ENCODE results near the gene GSK3B.

The GSK3B gene

DNA sequence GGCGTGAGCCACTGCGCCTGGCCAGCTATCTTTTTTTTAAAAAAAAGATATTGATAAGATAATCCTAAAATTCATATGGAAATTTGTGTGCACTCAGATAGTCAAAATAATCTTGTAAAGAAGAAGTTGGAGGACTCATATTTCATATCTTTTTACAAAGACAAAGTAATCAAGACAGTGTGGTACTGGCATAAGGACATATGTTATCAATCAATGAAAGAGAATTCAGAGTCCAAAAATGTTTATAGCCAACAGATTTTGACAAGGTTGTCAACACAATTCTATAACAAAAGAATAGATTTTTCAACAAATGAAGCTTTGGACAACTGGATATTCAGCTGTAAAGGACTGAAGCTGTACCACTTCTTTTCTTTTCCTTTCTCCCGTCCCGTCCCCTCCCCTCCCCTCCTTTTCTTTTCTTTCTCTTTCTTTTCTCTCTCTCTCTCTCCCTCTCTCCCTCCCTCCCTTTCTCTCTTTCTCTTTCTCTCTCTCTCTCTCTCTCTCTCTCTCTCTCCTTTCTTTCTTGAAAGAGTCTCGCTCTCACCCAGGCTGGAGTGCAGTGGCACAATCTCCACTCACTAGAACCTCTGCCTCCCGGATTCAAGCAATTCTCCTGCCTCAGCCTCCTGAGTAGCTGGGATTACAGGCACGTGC is 126.8 kb downstream of the GSK3B start:
- no peak for TF ChIP-seq CTCF (IDR thresholded peaks at IDR 0.05; ENCODE audit: low read depth, low read length, missing control alignments)
- no peak for DNase-seq (ENCODE audit: low read depth)
- no peak overlapping the region for H3K4me3 ChIP-seq (ENCODE audit: low read depth, low read length)
- in situ Hi-C loops (cut with HindIII; ENCODE audit: low sequenced_read_pairs): no loop called here

DNA sequence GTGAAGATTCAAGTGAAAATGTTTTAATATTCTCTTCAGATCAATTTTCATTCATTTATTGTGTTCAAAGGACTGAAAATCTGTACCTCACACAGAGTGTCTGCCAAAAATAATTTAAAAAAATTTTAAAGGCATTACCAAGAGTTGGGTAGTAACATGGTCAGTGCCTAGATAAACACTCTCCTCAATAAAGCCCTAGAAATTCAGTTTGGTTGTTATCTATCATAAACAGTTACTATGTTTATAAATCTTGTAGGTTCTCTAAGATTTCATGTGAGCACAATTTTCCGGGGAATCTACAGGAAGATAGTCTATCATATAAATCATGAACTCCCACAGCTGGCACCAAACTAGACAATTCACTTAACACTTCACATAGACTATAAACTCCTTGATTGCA is 128.6 kb downstream of the GSK3B start:
- TF ChIP-seq CTCF (IDR thresholded peaks at IDR 0.05; ENCODE audit: low read depth, low read length, missing control alignments): no peak
- in situ Hi-C loops (cut with HindIII; ENCODE audit: low sequenced_read_pairs): no loop called here
- H3K4me3 ChIP-seq (ENCODE audit: low read depth, low read length): no peak overlapping the region
- no peak for DNase-seq (ENCODE audit: low read depth)

DNA sequence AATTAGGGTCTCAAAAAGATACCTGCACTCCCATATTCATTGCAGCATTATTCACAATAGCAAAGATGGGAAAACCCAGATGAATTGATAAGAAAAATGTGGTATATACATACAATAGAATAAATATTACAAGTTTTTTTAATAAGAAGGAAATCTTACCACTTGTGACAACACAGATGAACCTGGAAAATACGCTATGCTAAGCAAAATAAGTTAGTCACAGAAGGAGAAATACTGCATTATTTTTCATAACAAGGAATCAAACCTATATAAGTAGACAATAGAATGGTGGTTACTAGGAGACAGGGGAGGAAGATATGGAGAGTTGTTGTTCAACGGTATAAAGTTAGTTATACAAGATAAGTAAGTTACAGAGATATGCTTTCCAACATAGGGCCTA is 130.0 kb downstream of the GSK3B start:
- no peak for DNase-seq (ENCODE audit: low read depth)
- H3K4me3 ChIP-seq (ENCODE audit: low read depth, low read length): no peak overlapping the region
- no peak for TF ChIP-seq CTCF (IDR thresholded peaks at IDR 0.05; ENCODE audit: low read depth, low read length, missing control alignments)
- in situ Hi-C loops (cut with HindIII; ENCODE audit: low sequenced_read_pairs): no loop called here

DNA sequence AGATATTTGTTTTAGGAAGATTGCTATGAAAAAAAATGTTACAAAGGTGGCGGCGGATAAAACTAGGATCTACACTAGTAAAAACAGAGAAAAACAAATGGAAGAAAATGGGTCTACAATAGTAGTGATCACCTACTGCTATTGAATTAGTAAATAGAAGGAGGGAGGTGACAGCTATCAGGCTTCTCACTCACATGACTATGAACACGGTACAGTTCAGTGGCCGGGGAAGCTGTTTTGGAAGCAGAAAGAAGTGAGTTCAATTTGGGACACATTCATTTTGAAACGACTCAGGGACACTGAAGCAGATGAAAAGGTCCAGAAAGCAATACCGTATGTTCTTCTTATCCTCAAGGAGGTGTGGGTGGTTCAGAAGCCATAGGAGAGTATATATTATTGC is 138.3 kb downstream of the GSK3B start:
- no peak overlapping the region for H3K4me3 ChIP-seq (ENCODE audit: low read depth, low read length)

GRCh38 chr3:119950666-119951325 is 143.5 kb downstream of the GSK3B start:
- DNase-seq (ENCODE audit: low read depth): no peak
- no peak overlapping the region for H3K4me3 ChIP-seq (ENCODE audit: low read depth, low read length)
- no peak for TF ChIP-seq CTCF (IDR thresholded peaks at IDR 0.05; ENCODE audit: low read depth, low read length, missing control alignments)
- in situ Hi-C loops (cut with HindIII; ENCODE audit: low sequenced_read_pairs): no loop called here

More for the DNA sequence above, 138.3 kb downstream of the GSK3B start:
- TF ChIP-seq CTCF (IDR thresholded peaks at IDR 0.05; ENCODE audit: low read depth, low read length, missing control alignments): no peak
- no peak for DNase-seq (ENCODE audit: low read depth)
- in situ Hi-C loops (cut with HindIII; ENCODE audit: low sequenced_read_pairs): no loop called here

GRCh38 chr3:119945291-119945690 is 149.0 kb downstream of the GSK3B start:
- in situ Hi-C loops (cut with HindIII; ENCODE audit: low sequenced_read_pairs): no loop called here
- H3K4me3 ChIP-seq (ENCODE audit: low read depth, low read length): no peak overlapping the region
- DNase-seq (ENCODE audit: low read depth): no peak
- TF ChIP-seq CTCF (IDR thresholded peaks at IDR 0.05; ENCODE audit: low read depth, low read length, missing control alignments): no peak
